Endothelial cell of umbilical vein (primary cell): Measurements from ENCODE around the gene DUSP10. TPM values are rescaled to one million over a fixed set of nuclear protein-coding genes. Genes with fewer than 3 reads are reported as not detected.

Experiments
- BruUV-seq: library from RNA; stranded (reverse); fragments of 400-500 nt; replicated peaks from 2 replicates; lab custom pipeline; 2021; lab: Mats Ljungman, UMichigan
- CTCF ChIA-PET: fragments of 300-600, 350-600 bp; sonication (Branson Sonifier 250); formaldehyde crosslinking; loops from one replicate; lab custom pipeline; 2021; ENCODE audit warnings: antibody characterized with exemption, inconsistent platforms; lab: Charles Lee
- POLR2A ChIA-PET: fragments of 300-600, 350-600 bp; sonication (Branson Sonifier 250); formaldehyde crosslinking; loops from one replicate; lab custom pipeline; 2021; ENCODE audit warnings: antibody characterized with exemption, inconsistent platforms; lab: Charles Lee
- DNase-seq: peaks from one replicate; pipeline ENCODE4 v3.0.0-alpha.2; 2011; ENCODE audit warnings: low read depth, low spot score
- FAIRE-seq: peaks from 2 replicates; lab custom pipeline; 2011; peaks lifted over from hg19 to GRCh38; lab: Jason Lieb, UNC
- H2AFZ ChIP-seq: 2 replicates; pipeline ENCODE4 v1.6.0; 2012; ENCODE audit warnings: low read depth, low read length, control low read depth, inconsistent platforms
- H3K27ac ChIP-seq: 2 replicates; pipeline ENCODE4 v1.5.1; 2011; ENCODE audit warnings: low read depth, mild to moderate bottlenecking, control low read depth, low read length, moderate library complexity; ENCODE audit not compliant: insufficient read depth
- H3K27me3 ChIP-seq, 2 experiments: 2 replicates each; pipeline versions ENCODE4 v1.6.0 to v1.6.1; 2011; ENCODE audit warnings: low read length in 2 of 2, mixed read lengths in 1 of 2; ENCODE audit not compliant: control insufficient read depth in 2 of 2, insufficient read depth in 2 of 2
- H3K36me3 ChIP-seq, 2 experiments: 2 replicates in 1 of 2; 3 replicates in 1 of 2; pipeline ENCODE4 v1.5.1; 2011; ENCODE audit warnings: low read length in 2 of 2, mild to moderate bottlenecking in 1 of 2, moderate library complexity in 1 of 2; ENCODE audit not compliant: control insufficient read depth in 2 of 2, insufficient read depth in 2 of 2; ENCODE audit errors: extremely low read depth in 1 of 2
- H3K4me1 ChIP-seq: 3 replicates; pipeline ENCODE4 v1.5.1; 2011; ENCODE audit warnings: mild to moderate bottlenecking, low read length; ENCODE audit not compliant: control insufficient read depth, insufficient read depth; ENCODE audit errors: extremely low read depth
- H3K4me2 ChIP-seq: 2 replicates; pipeline ENCODE4 v1.6.1; 2011; ENCODE audit warnings: low read length, control low read depth, mixed read lengths; ENCODE audit not compliant: insufficient read depth
- H3K4me3 ChIP-seq, 3 experiments: fragments of 200-600 bp in 1 of 3; sonication (generic), shearing (Covaris generic) in 1 of 3; replicated peaks in 1 of 3; 2 replicates each; pipeline ENCODE4 v1.5.1; 2011 to 2016; ENCODE audit warnings: control low read depth in 3 of 3, low read length in 3 of 3, mild to moderate bottlenecking in 2 of 3, inconsistent platforms in 1 of 3, low read depth in 1 of 3, moderate library complexity in 1 of 3; ENCODE audit not compliant: insufficient read depth in 1 of 3
- H3K79me2 ChIP-seq: 2 replicates; pipeline ENCODE4 v1.6.0; 2012; ENCODE audit warnings: low read length, inconsistent platforms; ENCODE audit not compliant: control insufficient read depth, insufficient read depth
- H3K9ac ChIP-seq: replicated peaks from 2 replicates; pipeline ENCODE3; 2011; ENCODE audit warnings: low read length, control low read depth; ENCODE audit not compliant: insufficient read depth; ENCODE audit errors: extremely low read depth
- H3K9me1 ChIP-seq: replicated peaks from 3 replicates; pipeline ENCODE4 v1.6.0; 2011; ENCODE audit warnings: mild to moderate bottlenecking, low read length; ENCODE audit not compliant: control insufficient read depth, insufficient read depth; ENCODE audit errors: extremely low read depth
- H3K9me3 ChIP-seq: replicated peaks from 2 replicates; pipeline ENCODE4 v1.5.1; 2012; ENCODE audit warnings: low read length, inconsistent platforms; ENCODE audit not compliant: control insufficient read depth, insufficient read depth
- H4K20me1 ChIP-seq: replicated peaks from 2 replicates; pipeline ENCODE3; 2011; ENCODE audit warnings: mild to moderate bottlenecking, low read length; ENCODE audit not compliant: control insufficient read depth, insufficient read depth; ENCODE audit errors: extremely low read depth
- CTCF ChIP-seq, 2 donors: IDR thresholded peaks; 1 replicate in 1 of 2; 2 replicates in 1 of 2; pipeline ENCODE4 v1.5.1; 2011; ENCODE audit warnings: low read length in 2 of 2, mild to moderate bottlenecking in 2 of 2, moderate library complexity in 2 of 2, control low read depth in 1 of 2, inconsistent platforms in 1 of 2, low read depth in 1 of 2; ENCODE audit not compliant: insufficient read depth in 1 of 2; ENCODE audit errors: extremely low read depth in 1 of 2
- EZH2 ChIP-seq: IDR thresholded peaks from 2 replicates; pipeline ENCODE4 v1.6.1; 2012; ENCODE audit warnings: borderline replicate concordance, low read depth, mild to moderate bottlenecking, moderate library complexity, low read length, inconsistent platforms; ENCODE audit not compliant: severe bottlenecking
- GATA2 ChIP-seq: IDR thresholded peaks from 2 replicates; pipeline ENCODE4 v1.7.0; 2011; ENCODE audit warnings: low read depth, mild to moderate bottlenecking, moderate library complexity, mixed read lengths, low read length; ENCODE audit not compliant: insufficient read length, insufficient read depth
- JUN ChIP-seq: IDR thresholded peaks from 2 replicates; pipeline ENCODE4 v1.6.1; 2011; ENCODE audit warnings: borderline replicate concordance, low read depth; ENCODE audit not compliant: insufficient read length, insufficient read depth
- MAX ChIP-seq: IDR thresholded peaks from 2 replicates; pipeline ENCODE4 v1.6.1; 2011; ENCODE audit not compliant: insufficient read depth, insufficient read length
- MYC ChIP-seq: IDR thresholded peaks from one replicate; pipeline ENCODE4 v1.6.1; 2011; ENCODE audit warnings: mild to moderate bottlenecking, low read depth, low read length
- POLR2A ChIP-seq: IDR thresholded peaks from 2 replicates; pipeline ENCODE4 v1.6.1; 2012; ENCODE audit warnings: low read depth, mild to moderate bottlenecking, control low read depth, low read length
- POLR2AphosphoS5 ChIP-seq: IDR thresholded peaks from 2 replicates; pipeline ENCODE4 v1.6.1; 2012; ENCODE audit warnings: low read depth, mild to moderate bottlenecking, control low read depth, low read length, moderate library complexity; ENCODE audit not compliant: insufficient read depth
- dilution Hi-C: fragments of 300-500 bp; cut with MboI; formaldehyde crosslinking; loops from one replicate; pipeline ENCODE4 v1.15.0; 2019; ENCODE audit warnings: low sequenced_read_pairs; ENCODE audit not compliant: extremely low pct_ligation_motif_present
- intact Hi-C: fragments of 100-400 bp; cut with micrococcal nuclease; formaldehyde crosslinking; loops from one replicate; pipeline ENCODE4 v1.10.0; 2022
- polyA plus RNA-seq, 4 experiments: library from polyadenylated mRNA; depleted of rRNA in 3 of 4; stranded (reverse) in 3 of 4; unstranded in 1 of 4; fragments of >200 nt; gene quantifications; 2 replicates each; pipeline versions ENCODE4 v1.2.1 to v1.2.3, GENCODE V29; 2011 to 2012; ENCODE audit warnings: missing spikeins in 1 of 4
- total RNA-seq: library from RNA; stranded (reverse); gene quantifications from 2 replicates; pipeline ENCODE4 v1.2.3, GENCODE V29; 2021

Gene DUSP10
- total and polyA plus RNA-seq, 2 donors (not counting 3 experiments of a cell fraction or from before 2014, with no cell fraction given): 1.6 to 1.9 TPM

GRCh38 chr1:221722254-221723017 is 19.5 kb downstream of the DUSP10 start:
- Histone ChIP-seq H3K4me3 (no peak overlapping the region), H3K36me3 (no peaks in the 10 kb centered on the region), H3K79me2 (no peaks in the 10 kb centered on the region), H3K9ac (no peak overlapping the region), H3K4me2 (no peak overlapping the region), H3K9me1 (no peaks in the 10 kb centered on the region), H3K27me3 (no peaks in the 10 kb centered on the region), H3K27ac (no peak overlapping the region), H2AFZ (no peak overlapping the region), H3K9me3 (no peaks in the 10 kb centered on the region), H3K4me1 (no peaks in the 10 kb centered on the region), H4K20me1 (no peaks in the 10 kb centered on the region)
- ChIA-PET CTCF (no interaction called here), POLR2A (no interaction called here)
- no TSS peak for BruUV-seq
- DNase-seq: no peak
- TF ChIP-seq MAX (no peak), POLR2A (no peak)
- dilution Hi-C loops: no loop called here
- no peak for FAIRE-seq
- intact Hi-C loops: no loop called here

DNA sequence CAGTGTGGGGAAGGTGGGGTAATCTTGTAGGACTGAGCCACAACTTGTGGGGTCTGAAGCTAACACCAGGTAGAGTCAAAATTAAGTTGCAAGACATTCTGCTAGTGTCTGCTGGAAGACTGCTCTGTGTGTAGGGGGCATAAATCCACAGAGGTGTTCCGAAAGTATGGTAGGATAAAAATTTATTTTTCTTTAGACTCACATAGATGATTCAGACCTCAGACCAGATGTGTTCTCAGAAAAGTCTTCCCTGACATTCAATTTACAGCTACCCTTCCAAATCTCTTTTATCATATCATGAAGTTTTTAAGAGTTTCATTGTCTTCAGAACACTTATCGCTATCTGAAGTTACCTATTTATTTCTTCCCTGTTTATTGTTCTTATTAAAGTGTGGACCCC is 21.3 kb downstream of the DUSP10 start:
- no peak overlapping the region for H2AFZ ChIP-seq
- H3K27ac ChIP-seq: no peak overlapping the region
- H3K9me1 ChIP-seq: no peaks in the 10 kb centered on the region
- TF ChIP-seq EZH2 (no peak), POLR2A (no peak), MYC (no peak), CTCF (IDR thresholded peaks at IDR 0.05; ENCODE audit: extremely low read depth in 1 of 2, insufficient read depth in 1 of 2, low read depth in 1 of 2, low read length in 2 of 2) (no peak), JUN (no peak), POLR2AphosphoS5 (no peak), GATA2 (no peak)
- H3K9me3 ChIP-seq: no peaks in the 10 kb centered on the region
- BruUV-seq: no TSS peak
- dilution Hi-C loops: no loop called here
- no peaks in the 10 kb centered on the region for H3K4me1 ChIP-seq
- H3K79me2 ChIP-seq: no peaks in the 10 kb centered on the region
- no peak for FAIRE-seq
- ChIA-PET CTCF (interaction anchor here (1.6 to 2.0 kb wide), 2 partner anchors 9 to 21 kb away, joined by 3 to 5 read pairs; partner anchors contain the start of gene DUSP10), POLR2A (no interaction called here)
- H3K4me2 ChIP-seq: no peak overlapping the region
- intact Hi-C loops: no loop called here
- DNase-seq: no peak
- H4K20me1 ChIP-seq: no peaks in the 10 kb centered on the region
- no peaks in the 10 kb centered on the region for H3K27me3 ChIP-seq
- H3K4me3 ChIP-seq: no peak overlapping the region
- H3K36me3 ChIP-seq: no peaks in the 10 kb centered on the region
- H3K9ac ChIP-seq: no peak overlapping the region
